Measurements from ENCODE around the gene UCP2.

DNA sequence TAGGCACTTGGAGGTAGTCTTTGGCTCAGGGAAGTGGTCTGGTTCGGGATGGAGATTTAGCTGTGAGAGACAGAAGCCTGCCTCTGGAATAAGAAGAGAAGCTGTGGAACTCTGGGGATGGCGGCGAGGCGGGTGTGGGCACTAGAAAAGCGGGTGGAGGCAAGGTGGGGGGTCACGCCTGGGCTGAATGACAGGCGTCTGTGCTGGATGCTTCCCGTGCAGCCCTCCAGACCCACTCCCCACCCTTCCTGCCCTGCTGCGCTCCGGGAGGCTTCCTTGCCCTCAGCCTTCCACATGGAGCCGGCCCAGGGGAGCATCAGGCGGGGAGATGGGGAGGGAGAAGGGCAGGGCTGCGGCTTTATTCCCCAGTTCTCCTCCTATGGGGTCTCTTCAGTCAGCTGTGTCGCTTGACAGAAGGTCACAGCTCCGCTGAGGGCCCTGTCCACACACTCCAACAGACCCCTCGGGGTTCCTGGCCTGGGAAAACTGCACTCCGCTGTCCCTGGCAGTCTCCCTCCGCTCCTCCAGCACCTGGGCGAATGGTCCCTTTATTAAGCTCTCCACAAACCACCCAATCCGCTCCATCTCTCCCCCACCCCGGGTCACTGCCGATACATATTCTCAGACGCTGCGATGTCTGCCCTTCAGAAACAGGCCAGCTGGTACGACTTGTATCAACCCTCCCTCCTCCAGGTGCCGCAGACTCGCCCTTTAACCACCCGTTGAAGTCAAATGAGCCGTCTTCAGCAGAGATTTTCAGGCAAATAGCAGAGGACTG is 25.6 kb downstream of the UCP2 start:
- TF ChIP-seq CTCF (IDR thresholded peaks at IDR 0.05; ENCODE audit: low read depth, low read length, poor library complexity, severe bottlenecking) = no peak
- no peak for TF ChIP-seq EZH2phosphoT487 (IDR thresholded peaks at IDR 0.05; ENCODE audit: borderline replicate concordance, low read length)

Data from DOHH2 (cell line).